ENCODE results near the gene AREL1.

GRCh38 chr14:74732387-74732786 is 19.5 kb upstream of the AREL1 start:
- no peak for TF ChIP-seq CTCF (IDR thresholded peaks at IDR 0.05)
- TF ChIP-seq REST (IDR thresholded peaks at IDR 0.05; ENCODE audit: insufficient read depth in 1 of 2, low read depth in 2 of 2, low read length in 1 of 2) = no peak
- TF ChIP-seq POLR2AphosphoS5 (IDR thresholded peaks at IDR 0.05; ENCODE audit: low read depth, low read length) = no peak
- TF ChIP-seq TCF7L2 (IDR thresholded peaks at IDR 0.05; ENCODE audit: low read depth, low read length) = no peak
